Measurements from ENCODE around the gene SLC35C1. TPM values are rescaled to one million over a fixed set of nuclear protein-coding genes. Genes with fewer than 3 reads are reported as not detected.
"Not testable (repeated sequence)": the region's sequence is repeated elsewhere in the genome, so short reads cannot be mapped to it uniquely, and the experiment has no call there.

SLC35C1 gene
- polyA plus RNA-seq, 1 donor from 2014 or later: 8.9 TPM

DNA sequence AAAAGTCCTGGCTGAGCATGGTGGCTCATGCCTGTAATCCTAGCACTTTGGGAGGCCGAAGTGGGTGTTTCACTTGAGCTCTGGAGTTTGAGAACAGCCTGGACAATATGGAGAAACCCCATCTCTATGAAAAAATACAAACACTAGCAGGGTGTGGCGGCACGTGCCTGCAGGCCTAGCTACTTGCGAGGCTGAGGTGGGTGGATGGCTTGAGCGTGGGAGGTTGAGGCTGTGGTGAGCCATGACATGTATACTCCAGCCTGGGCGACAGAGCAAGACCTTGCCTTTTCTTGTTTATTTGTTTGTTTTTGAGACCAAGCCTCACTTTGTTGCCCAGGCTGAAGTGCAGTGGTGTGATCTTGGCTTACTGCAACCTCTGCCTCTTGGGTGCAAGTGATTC lies 34.3 kb downstream of the SLC35C1 start:
- Mint-ChIP-seq H3K27me3 (peaks cover 2% of the 10 kb centered on the region), H3K4me3 (no peak overlapping the region), H3K27ac (no peak overlapping the region), H3K9me3 (peaks cover 0 to 2% (median 0%) of the 10 kb centered on the region in 3 donors), H3K36me3 (no peaks in the 10 kb centered on the region), H3K4me1 (peaks cover 8 to 18% (median 13%) of the 10 kb centered on the region in 3 donors)

DNA sequence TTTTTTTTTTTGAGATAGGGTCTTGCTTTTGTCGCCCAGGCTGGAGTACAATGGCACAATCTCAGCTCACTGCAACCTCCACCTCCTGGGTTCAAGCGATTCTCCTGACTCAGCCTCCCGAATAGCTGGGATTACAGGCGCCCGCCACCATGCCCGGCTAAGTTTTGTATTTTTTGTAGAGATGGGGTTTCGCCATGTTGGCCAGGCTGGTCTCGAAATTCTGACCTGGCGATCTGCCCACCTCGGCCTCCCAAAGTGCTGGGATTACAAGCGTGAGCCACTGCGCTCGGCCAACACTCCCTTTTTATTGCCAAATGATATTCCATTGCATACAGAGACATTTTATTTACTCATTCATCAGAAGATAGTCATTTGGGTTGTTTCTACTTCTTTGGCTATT lies 35.3 kb downstream of the SLC35C1 start:
- not testable (repeated sequence) for H3K36me3 Mint-ChIP-seq, H3K27me3 Mint-ChIP-seq, H3K4me3 Mint-ChIP-seq, H3K27ac Mint-ChIP-seq, H3K9me3 Mint-ChIP-seq
- H3K4me1 Mint-ChIP-seq: peaks cover 8 to 18% (median 13%) of the 10 kb centered on the region in 3 donors

DNA sequence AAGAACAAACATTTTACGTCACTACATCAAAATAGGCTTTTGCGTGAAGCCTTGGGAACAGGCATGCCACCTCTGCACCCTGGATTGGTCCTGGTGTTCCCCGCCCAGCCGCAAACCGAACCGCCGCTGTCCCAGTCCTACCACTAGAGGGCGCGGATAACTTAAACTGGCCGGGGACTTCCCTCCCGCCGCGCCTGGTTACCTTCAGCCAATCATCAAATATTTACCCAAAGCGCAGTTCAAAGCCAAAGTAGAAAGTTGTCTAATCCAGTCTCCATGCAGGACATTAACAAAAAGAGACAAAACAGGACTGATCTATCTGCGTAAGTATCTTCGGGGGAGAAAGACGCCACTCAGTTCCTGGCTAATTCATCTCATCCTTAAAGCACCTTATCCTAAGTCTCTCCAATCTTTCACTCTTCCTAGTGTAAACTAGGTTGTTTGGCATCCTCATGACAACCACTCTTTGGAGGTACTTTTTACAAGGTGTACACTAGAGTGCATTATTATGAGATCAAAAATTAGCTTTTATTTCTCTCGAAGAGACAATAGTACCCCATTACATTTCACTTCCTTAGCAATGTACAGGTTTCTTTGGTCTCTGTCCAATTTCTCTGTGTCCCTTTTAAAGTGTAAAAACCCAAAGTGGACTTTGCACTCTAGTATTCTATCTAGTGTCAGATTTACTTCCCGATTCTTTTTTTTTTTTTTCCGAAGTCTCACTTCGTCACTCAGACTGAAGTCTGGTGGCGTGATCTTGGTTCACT lies 38.4 kb downstream of the SLC35C1 start:
- H3K27me3 Mint-ChIP-seq: peaks cover 3% of the 10 kb centered on the region
- H3K4me1 Mint-ChIP-seq: peaks cover 11 to 23% (median 13%) of the 10 kb centered on the region in 3 donors
- no peaks in the 10 kb centered on the region for H3K36me3 Mint-ChIP-seq
- H3K4me3 Mint-ChIP-seq: peak overlapping the region in 3 of 4 donors; percentile 11 to 35 (median 30)
- peaks cover 0 to 2% (median 0%) of the 10 kb centered on the region in 3 donors for H3K9me3 Mint-ChIP-seq
- peak overlapping the region; percentile 72 to 96 (median 73) for H3K27ac Mint-ChIP-seq

DNA sequence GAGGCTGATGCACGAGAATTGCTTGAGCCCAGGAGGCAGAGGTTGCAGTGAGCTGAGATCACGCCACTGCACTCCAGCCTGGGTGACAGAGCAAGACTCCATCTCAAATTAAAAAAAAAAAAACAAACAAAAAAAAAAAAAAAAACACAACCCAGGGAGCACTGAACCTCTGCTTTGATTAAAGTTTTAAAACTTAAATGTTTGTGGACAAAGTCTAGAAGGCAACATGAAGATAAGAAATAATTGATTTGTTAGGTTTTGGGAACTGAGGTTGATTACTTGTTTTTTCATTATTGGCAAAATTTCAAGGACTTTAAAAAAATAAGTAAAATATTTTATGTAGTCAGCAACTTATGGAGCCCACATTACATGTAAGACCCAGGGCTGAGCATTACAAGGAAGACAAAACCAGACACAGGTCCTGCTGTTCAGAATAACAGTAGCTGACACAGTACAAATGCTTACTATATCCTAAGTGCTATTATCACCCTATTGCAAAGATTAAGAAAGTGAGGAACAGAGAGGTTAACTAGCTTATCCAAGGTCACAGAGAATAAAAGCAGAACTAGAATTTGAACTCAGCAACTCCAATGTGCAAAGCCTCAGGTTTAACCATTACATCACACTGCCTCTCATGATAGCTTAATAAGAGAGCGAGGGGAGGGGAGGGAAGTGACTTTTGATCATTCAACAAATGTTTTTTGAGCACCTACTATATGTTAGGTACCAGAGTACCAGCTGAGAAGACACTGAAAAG lies 40.1 kb downstream of the SLC35C1 start:
- Mint-ChIP-seq H3K27ac (peak overlapping the region; percentile 86 to 89 (median 88)), H3K27me3 (peaks cover 3% of the 10 kb centered on the region), H3K4me1 (peaks cover 12 to 33% (median 20%) of the 10 kb centered on the region in 3 donors), H3K9me3 (peaks cover 0 to 2% (median 0%) of the 10 kb centered on the region in 3 donors), H3K36me3 (peaks cover 1% of the 10 kb centered on the region), H3K4me3 (peak overlapping the region in 3 of 4 donors; percentile 4 to 85 (median 60))

DNA sequence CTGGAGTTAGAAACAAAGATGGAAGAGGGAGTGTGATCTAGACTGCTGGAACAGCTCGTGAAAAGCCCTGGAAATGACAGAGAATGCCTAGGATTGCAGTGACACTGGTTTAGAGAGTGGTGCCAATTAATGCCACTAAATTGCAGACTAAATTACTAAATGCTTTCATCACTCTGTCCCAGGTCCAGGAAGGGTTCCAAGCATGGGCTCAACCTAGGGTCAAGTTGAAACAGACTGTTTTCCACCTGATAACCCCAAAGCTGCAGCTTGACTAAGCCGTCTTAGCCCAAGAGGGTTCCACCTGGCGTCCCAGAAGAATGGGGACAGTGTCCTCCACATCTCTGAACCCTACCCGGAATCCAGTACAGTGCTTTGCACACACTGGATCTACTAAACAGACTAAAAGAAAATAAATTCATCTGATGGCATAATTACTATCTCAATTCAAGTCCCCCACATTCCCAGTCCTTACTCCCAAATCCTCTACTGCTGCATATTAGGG lies 41.3 kb downstream of the SLC35C1 start:
- Mint-ChIP-seq H3K27ac (peak overlapping the region; percentile 88 to 98 (median 89)), H3K4me1 (peaks cover 19 to 44% (median 20%) of the 10 kb centered on the region in 3 donors), H3K4me3 (peak overlapping the region; percentile 74 to 86 (median 84)), H3K9me3 (no peaks in the 10 kb centered on the region), H3K36me3 (peaks cover 1% of the 10 kb centered on the region), H3K27me3 (peaks cover 3% of the 10 kb centered on the region)

DNA sequence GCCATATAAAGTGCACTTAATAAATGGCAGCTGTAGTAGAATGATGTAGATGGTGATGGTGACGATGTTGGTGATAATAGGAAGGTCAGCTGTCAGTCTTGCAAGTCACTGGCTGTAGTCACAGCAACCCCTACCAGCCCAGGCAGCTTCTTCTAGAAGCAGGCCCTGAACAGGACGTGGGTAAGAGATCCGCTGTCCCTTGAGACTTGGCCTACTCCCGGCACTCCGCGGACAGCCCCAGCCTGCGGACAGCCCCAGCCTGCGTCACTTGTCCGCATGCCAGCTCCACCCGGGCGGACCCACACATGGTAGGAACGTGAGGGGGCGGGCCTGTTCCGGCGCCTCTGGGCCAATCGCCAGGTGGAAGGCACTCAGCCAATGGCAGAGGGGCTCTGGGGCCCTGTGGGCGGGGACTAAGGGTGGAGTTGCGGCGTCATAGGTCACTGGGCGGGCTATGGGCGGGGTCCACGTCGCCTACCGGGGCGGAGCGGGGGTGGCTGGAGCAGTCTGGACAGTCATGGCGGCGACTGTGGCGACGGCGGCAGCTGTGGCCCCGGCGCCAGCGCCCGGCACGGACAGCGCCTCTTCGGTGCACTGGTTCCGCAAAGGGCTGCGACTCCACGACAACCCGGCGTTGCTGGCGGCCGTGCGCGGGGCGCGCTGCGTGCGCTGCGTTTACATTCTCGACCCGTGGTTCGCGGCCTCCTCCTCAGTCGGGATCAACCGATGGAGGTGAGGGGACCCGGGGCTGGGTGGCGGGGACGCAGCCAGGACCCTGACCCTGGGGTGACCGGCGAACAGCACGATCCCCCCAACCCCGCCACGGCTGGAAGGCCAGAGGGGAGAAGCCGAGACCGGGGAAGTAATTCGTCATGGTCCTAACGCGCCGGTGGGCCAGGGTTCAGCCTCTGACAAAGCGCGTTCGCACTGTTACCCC lies 42.3 kb downstream of the SLC35C1 start, which contains the start of gene CRY2:
CRY2 (plus strand) TSS at position 502 of the 937 bp plus-strand sequence; CDS start at position 518, 16 bp downstream.
- peaks cover 20 to 49% (median 22%) of the 10 kb centered on the region in 3 donors for H3K4me1 Mint-ChIP-seq
- peaks cover 3% of the 10 kb centered on the region for H3K27me3 Mint-ChIP-seq
- H3K9me3 Mint-ChIP-seq: no peaks in the 10 kb centered on the region

DNA sequence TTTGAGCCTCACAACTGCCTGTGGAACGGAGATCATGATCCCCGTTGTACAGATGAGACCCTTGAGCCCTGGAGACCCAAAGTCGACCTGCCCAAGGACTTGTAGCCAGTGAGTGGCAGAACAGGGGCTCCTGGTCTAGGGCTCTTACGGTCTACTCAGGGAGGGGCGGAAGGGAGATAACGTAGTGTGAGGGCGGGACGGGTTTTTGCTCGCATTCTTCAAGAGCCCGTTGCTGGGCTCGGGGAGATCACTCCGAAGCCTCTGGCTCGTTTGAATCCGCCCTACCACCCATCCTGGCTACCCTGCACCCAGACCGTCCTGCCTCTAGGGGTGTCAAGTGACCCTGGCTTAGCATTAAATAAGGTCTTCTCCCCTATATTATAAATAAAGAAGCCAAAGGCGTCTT lies 43.0 kb downstream of the SLC35C1 start:
- Mint-ChIP-seq H3K4me3 (peak overlapping the region; percentile 74 to 86 (median 84)), H3K27me3 (peaks cover 3% of the 10 kb centered on the region)

More for the DNA sequence above, 42.3 kb downstream of the SLC35C1 start, which contains the start of gene CRY2:
- peaks cover 1% of the 10 kb centered on the region for H3K36me3 Mint-ChIP-seq
- H3K27ac Mint-ChIP-seq: peak within 1 kb of the TSS; percentile 88 to 98 (median 89)
- peak within 1 kb of the TSS; percentile 74 to 86 (median 84) for H3K4me3 Mint-ChIP-seq

DNA sequence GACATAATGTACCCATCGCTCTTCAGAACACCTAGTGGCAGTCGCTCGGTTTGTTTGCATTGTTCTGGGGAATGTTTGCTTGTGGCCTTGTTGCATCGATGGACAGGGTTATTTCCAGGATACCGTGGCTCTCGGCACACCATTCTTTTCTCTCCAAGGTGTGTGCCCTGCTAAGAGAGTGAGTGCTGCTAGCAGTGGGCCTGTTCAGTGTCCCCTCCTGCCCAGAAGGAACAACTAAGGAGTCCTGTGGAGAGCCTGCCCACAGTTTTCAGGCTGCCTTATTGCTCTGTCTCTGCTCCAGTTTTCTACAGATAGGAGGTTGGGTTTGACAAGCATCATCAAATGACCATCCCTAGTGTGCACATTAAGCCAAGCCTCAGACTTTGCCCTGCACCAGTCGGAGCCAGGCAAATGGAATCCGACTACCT lies 43.7 kb downstream of the SLC35C1 start:
- Mint-ChIP-seq H3K36me3 (peaks cover 1% of the 10 kb centered on the region), H3K27ac (peak overlapping the region in 2 of 3 donors; percentile 7 to 39), H3K27me3 (peaks cover 3% of the 10 kb centered on the region), H3K4me1 (peaks cover 23 to 49% (median 26%) of the 10 kb centered on the region in 3 donors), H3K9me3 (no peaks in the 10 kb centered on the region), H3K4me3 (peak overlapping the region; percentile 74 to 86 (median 84))

More for the DNA sequence above, 43.0 kb downstream of the SLC35C1 start:
- Mint-ChIP-seq H3K27ac (peak overlapping the region; percentile 88 to 98 (median 89)), H3K4me1 (peaks cover 25 to 54% (median 29%) of the 10 kb centered on the region in 3 donors), H3K9me3 (no peaks in the 10 kb centered on the region), H3K36me3 (peaks cover 1% of the 10 kb centered on the region)

DNA sequence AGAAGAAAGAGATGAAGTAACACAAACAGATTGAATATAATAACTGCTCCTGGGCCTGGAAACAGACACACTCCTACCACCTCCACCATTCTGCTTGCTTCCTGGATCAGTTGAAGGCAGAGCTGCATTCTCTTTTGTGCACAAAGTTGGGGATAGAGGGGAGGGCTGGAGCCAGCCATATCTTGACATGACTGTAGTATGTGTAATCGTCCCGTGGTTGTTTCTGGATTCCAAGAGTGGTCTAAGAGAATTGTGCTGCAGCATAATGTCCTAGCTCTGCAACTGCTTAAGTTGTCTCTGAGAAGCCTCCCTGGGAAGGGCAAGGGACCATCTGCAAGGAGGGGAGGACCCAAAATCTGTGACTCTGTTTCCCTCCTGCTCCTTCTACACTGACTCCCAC lies 45.5 kb downstream of the SLC35C1 start:
- Mint-ChIP-seq H3K27ac (peak overlapping the region in 2 of 3 donors; percentile 32 to 40), H3K9me3 (no peaks in the 10 kb centered on the region), H3K4me1 (peaks cover 23 to 51% (median 27%) of the 10 kb centered on the region in 3 donors), H3K27me3 (peaks cover 1% of the 10 kb centered on the region), H3K36me3 (peaks cover 1% of the 10 kb centered on the region), H3K4me3 (peak overlapping the region in 3 of 4 donors; percentile 49 to 76 (median 71))

DNA sequence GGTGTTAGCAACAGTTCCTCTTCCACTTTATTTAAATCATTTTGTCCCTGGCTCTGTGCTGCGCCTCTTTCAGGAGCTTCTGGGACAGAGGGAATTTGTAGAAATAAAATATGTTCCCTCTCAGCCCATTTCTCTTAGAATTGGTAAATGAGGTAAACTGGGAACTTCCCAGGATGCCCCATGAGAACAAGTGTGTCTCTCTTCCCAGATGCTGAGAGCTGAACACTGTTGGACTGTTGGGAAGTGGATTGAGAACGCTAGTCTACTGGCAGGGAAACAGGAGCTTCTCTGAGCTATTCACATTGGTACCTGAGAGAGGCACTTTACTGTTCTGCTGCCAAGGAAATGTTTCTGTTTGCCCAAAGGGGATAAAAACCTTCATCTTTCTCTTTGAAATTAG lies 46.3 kb downstream of the SLC35C1 start:
- peak overlapping the region in 3 of 4 donors; percentile 5 to 71 (median 43) for H3K4me3 Mint-ChIP-seq
- no peaks in the 10 kb centered on the region for H3K27me3 Mint-ChIP-seq
- H3K9me3 Mint-ChIP-seq: no peaks in the 10 kb centered on the region
- peaks cover 23 to 48% (median 26%) of the 10 kb centered on the region in 3 donors for H3K4me1 Mint-ChIP-seq
- H3K36me3 Mint-ChIP-seq: peaks cover 1% of the 10 kb centered on the region
- peak overlapping the region in 1 of 3 donors; percentile 40 for H3K27ac Mint-ChIP-seq

DNA sequence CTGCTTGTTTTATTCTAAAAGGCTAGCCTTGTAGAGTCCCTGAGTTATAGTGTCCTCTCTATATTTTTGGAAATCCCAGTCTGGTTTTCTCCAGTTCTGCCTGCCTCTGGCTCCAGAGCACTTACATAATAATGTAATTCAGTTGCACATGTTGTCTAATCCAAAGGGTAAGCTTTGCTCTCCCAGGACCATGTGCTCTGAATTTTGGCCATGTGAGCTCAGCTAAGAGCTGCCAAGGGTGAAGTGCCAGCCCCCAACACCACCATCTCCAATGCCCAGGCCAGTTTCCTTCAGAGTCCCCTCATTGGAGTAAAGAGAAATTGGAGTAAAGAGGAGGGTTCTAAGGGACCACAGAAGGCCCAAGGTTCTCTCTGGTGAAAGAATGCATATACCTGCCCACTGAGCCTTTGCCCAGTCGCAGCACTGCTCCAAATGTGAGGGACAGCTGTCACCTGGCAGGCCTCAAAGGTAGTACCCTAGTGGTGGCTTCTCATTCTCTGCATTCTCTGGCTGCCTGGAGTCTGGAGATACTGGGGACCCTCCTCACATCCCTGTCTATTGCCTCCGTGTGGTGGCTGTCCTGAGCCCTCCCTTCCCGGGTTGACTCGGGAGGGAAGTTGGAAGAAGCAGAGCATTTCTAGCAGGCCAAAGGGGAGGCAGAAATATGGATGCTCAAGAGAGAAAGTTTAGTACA lies 47.2 kb downstream of the SLC35C1 start:
- Mint-ChIP-seq H3K9me3 (no peaks in the 10 kb centered on the region), H3K27me3 (no peaks in the 10 kb centered on the region), H3K27ac (peak overlapping the region in 1 of 3 donors; percentile 19), H3K36me3 (peaks cover 1% of the 10 kb centered on the region), H3K4me3 (peak overlapping the region in 2 of 4 donors; percentile 8 to 19), H3K4me1 (peaks cover 17 to 41% (median 21%) of the 10 kb centered on the region in 3 donors)

DNA sequence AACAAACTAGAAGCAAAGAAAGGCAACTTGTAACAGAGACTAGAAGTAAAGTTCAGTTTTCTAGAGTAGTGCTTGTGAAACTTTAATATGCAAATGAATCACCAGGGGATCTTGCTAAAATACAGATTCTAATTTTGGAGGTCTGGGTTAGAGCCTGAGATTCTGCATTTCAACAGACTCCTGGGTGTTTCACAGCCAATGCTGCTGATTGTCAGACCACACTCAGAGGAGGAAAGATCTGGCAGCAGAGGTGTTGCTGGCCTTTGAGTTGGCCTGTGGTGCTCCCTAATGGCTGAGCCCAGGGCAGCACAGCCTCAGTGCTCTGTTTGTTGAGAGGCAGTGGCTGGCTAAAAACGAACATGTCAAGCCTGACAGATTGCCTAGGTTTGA lies 47.8 kb downstream of the SLC35C1 start:
- peaks cover 1% of the 10 kb centered on the region for H3K36me3 Mint-ChIP-seq
- peak overlapping the region in 2 of 4 donors; percentile 5 to 8 for H3K4me3 Mint-ChIP-seq
- peaks cover 17 to 41% (median 21%) of the 10 kb centered on the region in 3 donors for H3K4me1 Mint-ChIP-seq
- H3K27ac Mint-ChIP-seq: peak overlapping the region in 1 of 3 donors; percentile 19
- no peaks in the 10 kb centered on the region for H3K27me3 Mint-ChIP-seq
- no peaks in the 10 kb centered on the region for H3K9me3 Mint-ChIP-seq

Data from IgD-negative memory B cell (primary cell).